Measurements from ENCODE around the gene MYO1D.

The MYO1D gene

GRCh38 chr17:32513579-32513978, 363.3 kb downstream of the MYO1D start:
- no peaks in the 10 kb centered on the region for H3K36me3 ChIP-seq
- no peaks in the 10 kb centered on the region for H3K9me3 ChIP-seq (ENCODE audit: severe bottlenecking)
- no peak overlapping the region for H3K27ac ChIP-seq
- H3K4me3 ChIP-seq (ENCODE audit: low read depth, low read length): no peak overlapping the region
- no peak for DNase-seq
- TF ChIP-seq CTCF (IDR thresholded peaks at IDR 0.05; ENCODE audit: low read depth, low read length): no peak
- H3K27me3 ChIP-seq (ENCODE audit: insufficient read depth, low read depth, severe bottlenecking): no peaks in the 10 kb centered on the region

- DNase-seq: no peak
- no peaks in the 10 kb centered on the region for H3K36me3 ChIP-seq
- no peaks in the 10 kb centered on the region for H3K27me3 ChIP-seq (ENCODE audit: insufficient read depth, low read depth, severe bottlenecking)
- H3K27ac ChIP-seq: no peak overlapping the region
- no peak for TF ChIP-seq CTCF (IDR thresholded peaks at IDR 0.05; ENCODE audit: low read depth, low read length)
- no peak overlapping the region for H3K4me3 ChIP-seq (ENCODE audit: low read depth, low read length)
- no peaks in the 10 kb centered on the region for H3K9me3 ChIP-seq (ENCODE audit: severe bottlenecking)
Observed at GRCh38 chr17:32512328-32512727, 364.6 kb downstream of the MYO1D start.

GRCh38 chr17:32510466-32510865, 366.5 kb downstream of the MYO1D start:
- Histone ChIP-seq H3K36me3 (no peaks in the 10 kb centered on the region), H3K4me3 (ENCODE audit: low read depth, low read length) (no peak overlapping the region), H3K9me3 (ENCODE audit: severe bottlenecking) (no peaks in the 10 kb centered on the region), H3K27me3 (ENCODE audit: insufficient read depth, low read depth, severe bottlenecking) (no peaks in the 10 kb centered on the region), H3K27ac (no peak overlapping the region)
- no peak for TF ChIP-seq CTCF (IDR thresholded peaks at IDR 0.05; ENCODE audit: low read depth, low read length)
- no peak for DNase-seq

- H3K9me3 ChIP-seq (ENCODE audit: severe bottlenecking): no peaks in the 10 kb centered on the region
- H3K27ac ChIP-seq: no peak overlapping the region
- no peak for DNase-seq
- H3K4me3 ChIP-seq (ENCODE audit: low read depth, low read length): no peak overlapping the region
- H3K27me3 ChIP-seq (ENCODE audit: insufficient read depth, low read depth, severe bottlenecking): no peaks in the 10 kb centered on the region
- TF ChIP-seq CTCF (IDR thresholded peaks at IDR 0.05; ENCODE audit: low read depth, low read length): no peak
- H3K36me3 ChIP-seq: no peaks in the 10 kb centered on the region
Observed at GRCh38 chr17:32508926-32509325, 368.0 kb downstream of the MYO1D start.

GRCh38 chr17:32504166-32504990, 372.5 kb downstream of the MYO1D start:
- DNase-seq: no peak
- no peak for TF ChIP-seq CTCF (IDR thresholded peaks at IDR 0.05; ENCODE audit: low read depth, low read length)
- no peaks in the 10 kb centered on the region for H3K9me3 ChIP-seq (ENCODE audit: severe bottlenecking)
- no peaks in the 10 kb centered on the region for H3K36me3 ChIP-seq
- H3K4me3 ChIP-seq (ENCODE audit: low read depth, low read length): no peak overlapping the region
- H3K27me3 ChIP-seq (ENCODE audit: insufficient read depth, low read depth, severe bottlenecking): no peaks in the 10 kb centered on the region
- H3K27ac ChIP-seq: no peak overlapping the region

Measured in WERI-Rb-1 (cell line).